ENCODE measurements around the gene SIGLEC11. TPM values are rescaled to one million over a fixed set of nuclear protein-coding genes. Genes with fewer than 3 reads are reported as not detected.

SIGLEC11 gene
- polyA plus RNA-seq, 1 experiment, result not detected

GRCh38 chr19:50000038-50000840, 39.3 kb upstream of the SIGLEC11 start:
- ChIA-PET POLR2A (interaction anchor here (0.6 kb wide), 1 partner anchor 235 kb away, joined by 3 read pairs; no protein-coding TSS in a partner anchor), CTCF (no interaction called here)
- Histone ChIP-seq H3K4me3 (ENCODE audit: low read depth, low read length) (no peak overlapping the region), H3K27me3 (ENCODE audit: control insufficient read depth, insufficient read depth, low read length) (no peaks in the 10 kb centered on the region), H3K36me3 (ENCODE audit: control insufficient read depth, insufficient read depth, low read length) (peaks cover 41% of the 10 kb centered on the region)
- TF ChIP-seq CTCF (IDR thresholded peaks at IDR 0.05; ENCODE audit: insufficient read depth, low read depth, low read length), result no peak
- no peak for DNase-seq (ENCODE audit: low read depth)

GRCh38 chr19:49999371-50000010, 38.5 kb upstream of the SIGLEC11 start:
- POLR2A ChIA-PET, result interaction anchor here (0.6 kb wide), 1 partner anchor 234 kb away, joined by 3 read pairs; no protein-coding TSS in a partner anchor
- no peak for DNase-seq (ENCODE audit: low read depth)
- no peak for TF ChIP-seq CTCF (IDR thresholded peaks at IDR 0.05; ENCODE audit: insufficient read depth, low read depth, low read length)
- CTCF ChIA-PET, result no interaction called here
- Histone ChIP-seq H3K27me3 (ENCODE audit: control insufficient read depth, insufficient read depth, low read length) (no peaks in the 10 kb centered on the region), H3K4me3 (ENCODE audit: low read depth, low read length) (no peak overlapping the region), H3K36me3 (ENCODE audit: control insufficient read depth, insufficient read depth, low read length) (peaks cover 44% of the 10 kb centered on the region)

GRCh38 chr19:49997709-49998108, 36.7 kb upstream of the SIGLEC11 start:
- CTCF ChIA-PET, result interaction anchor here (1.4 kb wide), 1 partner anchor 14 kb away, joined by 5 read pairs; no protein-coding TSS in a partner anchor

GRCh38 chr19:49988433-49988832, 27.5 kb upstream of the SIGLEC11 start:
- no peak overlapping the region for H3K4me3 ChIP-seq (ENCODE audit: low read depth, low read length)
- DNase-seq (ENCODE audit: low read depth), result no peak
- ChIA-PET POLR2A (no interaction called here), CTCF (no interaction called here)
- no peaks in the 10 kb centered on the region for H3K27me3 ChIP-seq (ENCODE audit: control insufficient read depth, insufficient read depth, low read length)
- H3K36me3 ChIP-seq (ENCODE audit: control insufficient read depth, insufficient read depth, low read length), result peaks cover 26% of the 10 kb centered on the region
- no peak for TF ChIP-seq CTCF (IDR thresholded peaks at IDR 0.05; ENCODE audit: insufficient read depth, low read depth, low read length)

More at GRCh38 chr19:49997709-49998108, 36.7 kb upstream of the SIGLEC11 start:
- no peak for TF ChIP-seq CTCF (IDR thresholded peaks at IDR 0.05; ENCODE audit: insufficient read depth, low read depth, low read length)
- POLR2A ChIA-PET, result no interaction called here
- no peaks in the 10 kb centered on the region for H3K27me3 ChIP-seq (ENCODE audit: control insufficient read depth, insufficient read depth, low read length)
- no peak overlapping the region for H3K4me3 ChIP-seq (ENCODE audit: low read depth, low read length)
- peaks cover 45% of the 10 kb centered on the region for H3K36me3 ChIP-seq (ENCODE audit: control insufficient read depth, insufficient read depth, low read length)
- no peak for DNase-seq (ENCODE audit: low read depth)

- ChIA-PET POLR2A (no interaction called here), CTCF (no interaction called here)
- no peak for TF ChIP-seq CTCF (IDR thresholded peaks at IDR 0.05; ENCODE audit: insufficient read depth, low read depth, low read length)
- Histone ChIP-seq H3K27me3 (ENCODE audit: control insufficient read depth, insufficient read depth, low read length) (no peaks in the 10 kb centered on the region), H3K36me3 (ENCODE audit: control insufficient read depth, insufficient read depth, low read length) (peaks cover 26% of the 10 kb centered on the region), H3K4me3 (ENCODE audit: low read depth, low read length) (no peak overlapping the region)
- DNase-seq (ENCODE audit: low read depth), result no peak
Measured at GRCh38 chr19:49988007-49988406, 27.0 kb upstream of the SIGLEC11 start.
